Left ventricle myocardium inferior (tissue), 1 donor: ENCODE measurements around the gene KIAA1217. TPM values are rescaled to one million over a fixed set of nuclear protein-coding genes. Genes with fewer than 3 reads are reported as not detected.

Experiments
- DNase-seq: peaks from one replicate; pipeline ENCODE4 v3.0.0-alpha.2; 2020
- H3K27ac ChIP-seq: fragments of 200-600 bp; replicated peaks from 2 replicates; pipeline ENCODE4 v1.8.0; 2021
- H3K27me3 ChIP-seq: fragments of 200-600 bp; 2 replicates; pipeline ENCODE4 v1.8.0; 2021; ENCODE audit warnings: low read depth
- H3K36me3 ChIP-seq: fragments of 200-600 bp; 2 replicates; pipeline ENCODE4 v1.8.0; 2021
- H3K4me1 ChIP-seq: fragments of 200-600 bp; 2 replicates; pipeline ENCODE4 v1.8.0; 2021
- H3K4me3 ChIP-seq: fragments of 200-600 bp; 2 replicates; pipeline ENCODE4 v1.8.0; 2021; ENCODE audit warnings: mild to moderate bottlenecking, moderate library complexity
- H3K9me3 ChIP-seq: fragments of 200-600 bp; replicated peaks from 2 replicates; pipeline ENCODE4 v1.8.0; 2021
- CTCF ChIP-seq: fragments of 200-600 bp; IDR thresholded peaks from 2 replicates; pipeline ENCODE4 v1.8.0; 2021; ENCODE audit warnings: antibody characterized with exemption, mild to moderate bottlenecking, borderline replicate concordance
- intact Hi-C: fragments of 100-400 bp; cut with micrococcal nuclease; formaldehyde crosslinking; loops from one replicate; pipeline ENCODE4 v1.11.0; 2022
- total RNA-seq: library from RNA; stranded (reverse); fragmentation: NEBNext Ultra II Directional; extraction: Animal tissue kit (Norgen Biotek cat#: 25700); gene quantifications from one replicate; pipeline ENCODE4 v1.2.1, GENCODE V29; 2021
- donor health status: DM: no; HTN: yes; CAD: no; lungs with severe emphysema.

KIAA1217 gene
- total RNA-seq, 1 donor from 2014 or later: 30.2 TPM

- Histone ChIP-seq H3K4me1 (peaks cover 74% of the 10 kb centered on the region), H3K36me3 (peaks cover 5% of the 10 kb centered on the region), H3K27me3 (no peaks in the 10 kb centered on the region), H3K27ac (no peak overlapping the region), H3K4me3 (no peak overlapping the region), H3K9me3 (no peaks in the 10 kb centered on the region)
- intact Hi-C loops: no loop called here
- TF ChIP-seq CTCF: no peak
- no peak for DNase-seq
Observed at GRCh38 chr10:24249829-24250415, 41.0 kb downstream of the KIAA1217 start.

GRCh38 chr10:24251547-24251946, 42.6 kb downstream of the KIAA1217 start:
- no peaks in the 10 kb centered on the region for H3K9me3 ChIP-seq
- intact Hi-C loops: no loop called here
- TF ChIP-seq CTCF: no peak
- no peaks in the 10 kb centered on the region for H3K36me3 ChIP-seq
- H3K4me3 ChIP-seq: no peak overlapping the region
- H3K27me3 ChIP-seq: no peaks in the 10 kb centered on the region
- H3K27ac ChIP-seq: no peak overlapping the region
- H3K4me1 ChIP-seq: peaks cover 84% of the 10 kb centered on the region
- DNase-seq: no peak

GRCh38 chr10:24254180-24254579, 45.2 kb downstream of the KIAA1217 start:
- TF ChIP-seq CTCF: no peak
- Histone ChIP-seq H3K27ac (peak overlapping the region; percentile 7), H3K4me1 (peaks cover 86% of the 10 kb centered on the region), H3K36me3 (no peaks in the 10 kb centered on the region), H3K27me3 (no peaks in the 10 kb centered on the region), H3K9me3 (no peaks in the 10 kb centered on the region), H3K4me3 (no peak overlapping the region)
- intact Hi-C loops: no loop called here
- DNase-seq: no peak

- Histone ChIP-seq H3K4me1 (peaks cover 86% of the 10 kb centered on the region), H3K27me3 (no peaks in the 10 kb centered on the region), H3K36me3 (no peaks in the 10 kb centered on the region), H3K27ac (peak overlapping the region; percentile 67), H3K4me3 (no peak overlapping the region), H3K9me3 (no peaks in the 10 kb centered on the region)
- no peak for TF ChIP-seq CTCF
- intact Hi-C loops: no loop called here
- no peak for DNase-seq
Observed at GRCh38 chr10:24255115-24255880, 46.4 kb downstream of the KIAA1217 start.

GRCh38 chr10:24255881-24256311, 47.0 kb downstream of the KIAA1217 start:
- Histone ChIP-seq H3K36me3 (no peaks in the 10 kb centered on the region), H3K4me1 (peaks cover 86% of the 10 kb centered on the region), H3K27me3 (no peaks in the 10 kb centered on the region), H3K4me3 (no peak overlapping the region), H3K9me3 (no peaks in the 10 kb centered on the region), H3K27ac (peak overlapping the region; percentile 67)
- DNase-seq: peak; percentile 40
- intact Hi-C loops: no loop called here
- no peak for TF ChIP-seq CTCF
